COLO668 (cell line): ENCODE data around the gene BEX2.

Experiments
- DNase-seq: peaks from one replicate; lab custom pipeline; 2025; ENCODE audit not compliant: unreplicated experiment; lab: John Stamatoyannopoulos, UW

Gene BEX2

DNA sequence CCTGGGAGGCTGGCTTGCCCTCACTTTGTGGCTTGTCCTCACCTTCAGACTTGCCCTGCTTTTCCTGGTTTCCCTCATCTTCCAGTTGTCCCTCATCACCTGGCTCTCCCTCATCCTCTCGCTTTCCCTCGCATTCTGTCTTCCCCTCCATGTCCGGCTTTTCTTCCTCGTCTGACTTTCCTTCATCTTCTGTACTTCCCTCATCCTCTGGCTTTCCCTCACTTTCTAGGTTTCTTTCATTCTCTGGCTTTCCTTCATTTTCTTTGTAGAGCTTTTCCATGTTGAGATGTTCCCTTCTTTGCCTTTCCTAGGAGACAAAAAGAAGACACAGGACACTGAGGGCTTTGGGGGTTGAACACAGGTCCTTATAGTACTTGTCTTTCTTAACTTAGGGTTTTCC is 36.5 kb downstream of the BEX2 start:
- no peak for DNase-seq
